Esophagus muscularis mucosa (tissue), 3 donors: Measurements from ENCODE around the gene CRYBB1.

Experiments used
- POLR2A ChIP-seq: fragments of 450-650 bp; IDR thresholded peaks from one replicate; pipeline ENCODE4 v1.6.1; 2017; ENCODE audit warnings: antibody characterized with exemption, moderate library complexity, mild to moderate bottlenecking, low read depth
- POLR2AphosphoS5 ChIP-seq, 2 donors: sonication (generic); formaldehyde crosslinking; IDR thresholded peaks; one replicate each; pipeline ENCODE4 v1.6.1; 2017; ENCODE audit warnings: antibody characterized with exemption in 2 of 2
- TF ChIP-seq, protein P1 (sequence below), 3 experiments: fragments of 200-600 bp in 2 of 3; fragments of 450-650 bp in 1 of 3; sonication (generic) in 2 of 3; IDR thresholded peaks; one replicate each; pipeline ENCODE4 v1.5.1; 2017 to 2019; ENCODE audit warnings: antibody characterized with exemption in 3 of 3, mild to moderate bottlenecking in 2 of 3, moderate library complexity in 1 of 3

DNA sequence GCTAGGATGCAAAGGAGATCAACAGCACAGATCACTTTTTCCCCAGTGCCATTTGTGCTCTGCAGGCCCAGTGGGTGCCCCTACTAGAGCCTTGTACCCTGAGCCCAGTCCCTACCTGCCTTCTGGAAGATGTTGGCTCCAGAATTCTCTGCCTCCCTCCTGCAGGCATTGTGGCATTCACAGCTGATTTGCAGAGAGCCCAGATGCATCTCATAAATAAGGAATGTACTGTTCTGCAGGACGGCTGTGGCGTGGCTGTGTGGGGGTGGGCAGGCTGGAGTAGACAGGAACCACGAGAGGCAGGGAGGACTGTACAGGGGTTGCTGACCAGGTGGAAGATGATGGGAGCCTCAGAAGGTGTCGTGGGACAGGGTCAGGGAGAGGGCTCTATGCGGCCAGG, 28.3 kb upstream of the CRYBB1 start:
- TF ChIP-seq POLR2AphosphoS5 (IDR thresholded peaks at IDR 0.05) (no peak), POLR2A (no peak)
- TF ChIP-seq, protein P1, sequence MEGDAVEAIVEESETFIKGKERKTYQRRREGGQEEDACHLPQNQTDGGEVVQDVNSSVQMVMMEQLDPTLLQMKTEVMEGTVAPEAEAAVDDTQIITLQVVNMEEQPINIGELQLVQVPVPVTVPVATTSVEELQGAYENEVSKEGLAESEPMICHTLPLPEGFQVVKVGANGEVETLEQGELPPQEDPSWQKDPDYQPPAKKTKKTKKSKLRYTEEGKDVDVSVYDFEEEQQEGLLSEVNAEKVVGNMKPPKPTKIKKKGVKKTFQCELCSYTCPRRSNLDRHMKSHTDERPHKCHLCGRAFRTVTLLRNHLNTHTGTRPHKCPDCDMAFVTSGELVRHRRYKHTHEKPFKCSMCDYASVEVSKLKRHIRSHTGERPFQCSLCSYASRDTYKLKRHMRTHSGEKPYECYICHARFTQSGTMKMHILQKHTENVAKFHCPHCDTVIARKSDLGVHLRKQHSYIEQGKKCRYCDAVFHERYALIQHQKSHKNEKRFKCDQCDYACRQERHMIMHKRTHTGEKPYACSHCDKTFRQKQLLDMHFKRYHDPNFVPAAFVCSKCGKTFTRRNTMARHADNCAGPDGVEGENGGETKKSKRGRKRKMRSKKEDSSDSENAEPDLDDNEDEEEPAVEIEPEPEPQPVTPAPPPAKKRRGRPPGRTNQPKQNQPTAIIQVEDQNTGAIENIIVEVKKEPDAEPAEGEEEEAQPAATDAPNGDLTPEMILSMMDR (IDR thresholded peaks at IDR 0.05): no peak
